PFSK-1 (cell line): Measurements from ENCODE around the gene CIAO2B.

ENCODE experiments used
- FOXP2 ChIP-seq: optimal IDR thresholded peaks from 2 replicates; pipeline ENCODE3; 2011; ENCODE audit warnings: borderline replicate concordance, control low read depth, inconsistent platforms; ENCODE audit not compliant: insufficient read depth; ENCODE audit errors: extremely low read length, extremely low read depth
- POLR2AphosphoS5 ChIP-seq: IDR thresholded peaks from 2 replicates; pipeline ENCODE4 v1.6.1; 2012; ENCODE audit warnings: low read depth, mild to moderate bottlenecking, control low read depth, low read length, moderate library complexity
- REST ChIP-seq, 2 experiments: IDR thresholded peaks; 2 replicates each; pipeline versions ENCODE4 v1.6.1 to v1.8.0; 2011 to 2012; ENCODE audit warnings: low read depth in 2 of 2, low read length in 2 of 2, control low read depth in 1 of 2, inconsistent platforms in 1 of 2, mild to moderate bottlenecking in 1 of 2, moderate library complexity in 1 of 2; ENCODE audit not compliant: insufficient read depth in 1 of 2
- SIN3A ChIP-seq: IDR thresholded peaks from 2 replicates; pipeline ENCODE4 v1.6.1; 2012; ENCODE audit warnings: mild to moderate bottlenecking, low read length, moderate library complexity, borderline replicate concordance; ENCODE audit not compliant: insufficient read depth
- TAF1 ChIP-seq: IDR thresholded peaks from 2 replicates; pipeline ENCODE4 v1.6.1; 2012; ENCODE audit warnings: low read length, control low read depth, borderline replicate concordance; ENCODE audit not compliant: insufficient read depth

CIAO2B gene

DNA sequence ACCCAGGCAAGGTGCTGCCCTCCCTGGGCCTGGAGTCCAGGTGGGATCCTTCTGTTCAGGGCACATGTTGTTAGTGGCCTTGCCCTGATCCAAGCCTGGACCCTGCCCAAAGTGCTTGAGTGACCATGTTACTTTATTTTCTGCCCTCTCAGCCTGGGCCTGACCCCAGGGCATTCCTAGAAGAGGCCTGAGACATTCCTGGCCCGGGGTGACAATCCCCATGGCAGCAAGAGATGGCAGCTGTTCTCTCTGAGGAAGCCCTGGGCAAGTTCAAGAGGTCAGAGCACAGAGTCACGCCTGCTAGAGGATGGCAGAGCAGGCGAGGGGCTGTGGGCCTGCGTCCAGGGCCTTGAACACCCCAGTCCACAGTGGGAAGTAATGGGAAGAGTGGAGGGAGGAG, 20.5 kb downstream of the CIAO2B start:
- TF ChIP-seq POLR2AphosphoS5 = no peak
- no peak for TF ChIP-seq FOXP2
- TF ChIP-seq SIN3A = no peak
- TF ChIP-seq TAF1 = no peak

DNA sequence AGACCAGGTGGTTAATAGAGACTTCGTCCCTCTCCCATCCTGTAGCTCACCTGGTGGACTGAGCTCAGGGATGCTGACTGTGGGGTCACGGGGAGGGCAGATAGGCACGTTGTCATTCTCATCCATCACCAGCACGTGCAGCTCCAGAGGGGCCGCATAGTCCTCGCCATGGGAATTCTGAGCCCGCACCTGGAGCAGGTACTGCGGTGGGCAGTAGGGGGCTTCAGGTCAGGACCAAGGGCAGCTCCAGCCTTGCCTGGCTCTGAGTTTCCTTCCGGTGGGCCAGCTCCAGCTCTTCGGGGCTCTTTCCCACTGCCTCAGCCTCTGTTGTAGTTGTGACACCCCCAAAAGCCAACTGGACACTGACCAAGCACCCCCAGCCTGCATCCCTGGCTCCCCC, 21.1 kb downstream of the CIAO2B start:
- TF ChIP-seq POLR2AphosphoS5 (no peak), REST (IDR thresholded peaks at IDR 0.05; ENCODE audit: insufficient read depth in 1 of 2, low read depth in 2 of 2, low read length in 2 of 2) (peak; percentile 43 to 80; a peak in 3 of 4 replicates), TAF1 (no peak), SIN3A (no peak), FOXP2 (no peak)

GRCh38 chr16:66911801-66912200, 22.4 kb downstream of the CIAO2B start:
- TF ChIP-seq SIN3A = no peak
- TF ChIP-seq FOXP2 = no peak
- no peak for TF ChIP-seq POLR2AphosphoS5
- no peak for TF ChIP-seq TAF1
- no peak for TF ChIP-seq REST (IDR thresholded peaks at IDR 0.05; ENCODE audit: insufficient read depth in 1 of 2, low read depth in 2 of 2, low read length in 2 of 2)

DNA sequence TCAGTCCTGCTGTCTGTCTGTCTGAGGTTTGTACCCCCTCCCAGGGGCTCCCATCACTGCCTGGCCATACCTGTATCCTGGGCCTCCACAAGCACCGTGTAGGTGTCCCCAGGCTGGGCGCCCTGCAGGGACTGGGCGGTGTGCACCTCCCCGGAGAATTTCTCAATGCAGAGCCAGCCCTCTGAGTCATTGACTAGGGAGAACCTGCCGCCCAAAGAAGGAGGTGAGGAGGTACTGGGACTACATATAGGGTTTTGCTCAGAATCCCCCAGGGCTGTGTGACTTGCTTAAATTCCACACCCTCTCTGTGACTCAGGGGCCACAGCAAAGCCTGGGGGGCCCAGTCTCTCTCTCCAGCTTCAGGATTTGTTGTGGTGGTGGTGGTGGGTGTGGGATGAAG, 23.1 kb downstream of the CIAO2B start:
- no peak for TF ChIP-seq REST (IDR thresholded peaks at IDR 0.05; ENCODE audit: insufficient read depth in 1 of 2, low read depth in 2 of 2, low read length in 2 of 2)
- no peak for TF ChIP-seq POLR2AphosphoS5

- TF ChIP-seq REST (IDR thresholded peaks at IDR 0.05; ENCODE audit: insufficient read depth in 1 of 2, low read depth in 2 of 2, low read length in 2 of 2) = no peak
These were observed 23.8 kb downstream of the CIAO2B start for GRCh38 chr16:66910175-66910940.
